Measurements from ENCODE around the gene ZNF605.
A peak's percentile ranks its signal among the peaks of the same experiment; 100 is the strongest.
"Not testable (repeated sequence)": the region's sequence is repeated elsewhere in the genome, so short reads cannot be mapped to it uniquely, and the experiment has no call there.

Gene ZNF605

GRCh38 chr12:132956011-132956788 lies at the start of gene ZNF605:
ZNF605 (minus strand) TSS chr12:132956306; CDS start chr12:132945635, 10,671 bp downstream.
- DNase-seq = peak; percentile 5

- DNase-seq = no peak
These were observed 42.6 kb upstream of the ZNF605 start for GRCh38 chr12:132998741-132999140.

- DNase-seq = no peak
These were observed 30.7 kb upstream of the ZNF605 start for GRCh38 chr12:132986885-132987225.

- peak; percentile 66 for DNase-seq
These were observed 30.1 kb upstream of the ZNF605 start, which contains the start of gene ZNF26 for GRCh38 chr12:132986001-132986884. ZNF26 (plus strand) TSS chr12:132986367; CDS start chr12:132986841, 474 bp downstream.

- not testable (repeated sequence) for DNase-seq
These were observed 20.8 kb upstream of the ZNF605 start for GRCh38 chr12:132976870-132977269.

GRCh38 chr12:132972374-132972773 lies 16.3 kb upstream of the ZNF605 start:
- DNase-seq = no peak

GRCh38 chr12:132967736-132968135 lies 11.6 kb upstream of the ZNF605 start:
- DNase-seq = no peak

- DNase-seq = no peak
These were observed 10.7 kb upstream of the ZNF605 start for GRCh38 chr12:132966676-132967415.

GRCh38 chr12:132965796-132966195 lies 9.7 kb upstream of the ZNF605 start:
- no peak for DNase-seq

- not testable (repeated sequence) for DNase-seq
These were observed 7.8 kb upstream of the ZNF605 start for GRCh38 chr12:132963947-132964346.

GRCh38 chr12:132961790-132962189 lies 5.7 kb upstream of the ZNF605 start:
- DNase-seq = not testable (repeated sequence)

- no peak for DNase-seq
These were observed 754 bp downstream of the ZNF605 start for GRCh38 chr12:132955094-132956010.

GRCh38 chr12:132954471-132955048 lies 1.5 kb downstream of the ZNF605 start:
- DNase-seq = no peak

GRCh38 chr12:132953771-132954170 lies 2.3 kb downstream of the ZNF605 start:
- no peak for DNase-seq

GRCh38 chr12:132953163-132953425 lies 3.0 kb downstream of the ZNF605 start:
- DNase-seq = no peak

- DNase-seq = no peak
These were observed 3.5 kb downstream of the ZNF605 start for GRCh38 chr12:132952371-132953162.

GRCh38 chr12:132951649-132952048 lies 4.5 kb downstream of the ZNF605 start:
- DNase-seq = no peak

- no peak for DNase-seq
These were observed 5.1 kb downstream of the ZNF605 start for GRCh38 chr12:132950844-132951535.

- no peak for DNase-seq
These were observed 5.9 kb downstream of the ZNF605 start for GRCh38 chr12:132949936-132950837.
